Measurements from ENCODE around the gene MSI2.

The MSI2 gene

DNA sequence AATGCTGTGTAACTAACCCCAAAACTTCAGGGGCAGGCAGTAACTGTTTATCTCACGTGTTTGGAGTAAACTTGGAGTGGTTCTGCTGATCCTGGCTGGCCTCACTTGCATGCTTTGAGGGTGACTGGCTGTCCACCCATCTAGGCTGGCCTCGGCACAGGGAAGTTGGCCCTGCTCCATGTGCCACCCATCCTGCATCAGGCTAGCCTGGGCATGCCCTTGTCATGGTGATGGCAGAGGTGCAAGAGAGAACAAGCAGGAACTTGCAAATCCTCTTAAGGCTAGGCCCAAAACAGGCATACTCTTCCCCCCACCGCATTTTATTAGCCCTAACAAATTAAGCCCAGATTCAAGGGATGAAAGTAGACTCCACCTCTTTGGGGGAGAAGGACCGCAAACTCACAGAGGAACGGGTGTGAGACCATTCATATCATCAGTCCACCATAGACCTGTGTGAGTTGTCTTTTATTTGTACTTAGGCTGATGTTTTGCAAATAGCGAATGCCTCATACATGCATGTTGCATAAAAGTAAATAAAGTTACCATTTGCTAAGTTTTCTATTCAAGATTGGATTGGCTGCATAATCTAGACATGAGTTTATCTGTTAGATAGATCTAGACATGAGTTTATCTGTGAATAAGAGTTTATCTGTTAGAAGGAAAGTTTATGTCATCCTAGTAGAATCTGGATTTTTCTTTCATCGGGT is 267.8 kb downstream of the MSI2 start:
- no peak for DNase-seq (ENCODE audit: low read depth in 2 of 2)

DNA sequence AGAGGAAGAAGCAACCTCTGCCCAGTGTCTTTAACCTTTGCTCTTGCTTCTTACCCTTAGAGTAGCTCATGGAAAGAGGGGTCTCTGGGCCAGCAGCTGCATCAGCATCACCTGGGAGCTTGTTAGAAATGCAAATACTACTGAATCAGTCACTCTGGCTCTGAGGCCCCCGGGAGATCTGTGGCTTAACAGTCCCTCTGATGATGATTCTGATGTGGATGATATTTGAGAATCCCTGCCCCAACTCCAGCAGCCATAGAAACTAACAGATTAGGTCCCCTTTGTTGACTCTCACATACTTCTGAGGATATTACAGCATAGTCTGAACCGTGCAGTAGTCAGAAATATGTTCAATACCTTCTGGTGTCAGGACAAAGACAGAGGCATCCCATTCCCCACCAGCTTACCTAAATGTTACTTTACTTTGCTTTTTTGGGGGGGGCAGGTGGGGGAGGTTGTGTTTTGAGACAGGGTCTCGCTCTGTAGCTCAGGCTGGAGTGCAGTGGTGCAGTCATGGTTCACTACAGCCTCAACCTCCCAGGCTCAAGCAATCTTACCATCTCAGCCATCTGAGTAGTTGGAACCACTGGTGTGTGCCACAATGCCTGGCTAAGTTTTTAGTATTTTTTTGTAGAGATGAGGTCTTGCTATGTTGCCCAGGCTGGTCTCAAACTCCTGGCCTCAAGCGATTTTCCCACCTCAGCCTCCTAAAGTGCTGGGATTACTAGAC is 268.7 kb downstream of the MSI2 start:
- DNase-seq (ENCODE audit: low read depth in 2 of 2), result no peak

DNA sequence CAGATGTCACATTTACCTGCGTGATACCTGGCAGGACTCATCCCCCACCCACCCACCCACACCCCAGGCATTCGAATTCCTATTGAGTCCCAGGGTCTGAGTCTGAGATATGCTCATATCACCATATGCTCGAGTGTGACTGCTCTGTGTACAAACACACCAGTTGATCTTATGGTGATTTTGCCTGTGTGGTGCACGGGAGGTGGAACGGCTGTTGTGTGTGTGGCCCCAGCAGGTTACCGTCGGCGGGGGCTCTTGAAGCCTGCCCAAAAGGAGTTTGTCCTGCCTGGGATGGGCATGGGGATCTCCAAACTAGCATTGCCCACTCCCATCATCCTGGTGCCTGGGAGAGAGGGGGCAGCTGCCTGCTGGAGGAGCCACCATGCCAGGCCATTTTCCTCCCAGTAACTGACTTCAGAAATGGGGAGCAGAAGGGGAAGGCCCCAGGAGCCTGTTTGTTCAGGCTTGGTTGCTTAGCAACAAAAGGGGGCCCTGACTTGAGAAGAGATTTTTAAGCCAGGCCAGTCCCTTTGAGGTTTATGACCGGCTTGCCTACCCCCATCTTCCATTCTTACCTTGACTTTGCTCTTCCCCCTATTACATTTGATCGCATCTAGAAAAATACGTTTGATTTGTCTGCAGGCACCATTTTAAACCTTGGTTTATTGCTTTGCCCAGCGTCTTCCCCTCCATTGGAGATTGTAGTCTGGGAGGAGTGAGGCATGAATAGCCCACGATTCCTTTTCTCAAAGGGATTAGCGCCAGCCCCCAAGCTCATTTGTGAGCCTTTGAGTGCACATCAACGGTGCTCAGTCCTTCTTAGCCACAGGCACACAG is 271.1 kb downstream of the MSI2 start:
- DNase-seq (ENCODE audit: low read depth in 2 of 2), result no peak

DNA sequence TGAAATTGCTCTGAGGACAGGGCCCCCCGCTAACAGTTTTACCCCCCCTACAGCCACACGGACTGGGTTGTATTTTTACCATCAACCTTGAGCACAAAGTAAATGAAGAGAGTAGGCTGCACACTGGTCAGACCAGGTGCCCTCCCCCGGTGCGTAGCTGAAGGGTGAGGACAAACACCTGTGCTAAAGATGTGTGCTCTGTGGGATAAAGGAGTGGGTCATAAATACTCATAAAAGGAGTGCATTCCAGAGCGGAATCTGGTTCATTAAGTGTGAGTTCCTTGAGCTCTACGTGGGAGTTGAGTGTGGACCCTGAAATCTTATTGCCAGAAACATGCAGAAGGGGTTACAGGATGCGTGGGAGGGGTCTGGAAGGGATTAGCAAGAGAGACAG is 271.7 kb downstream of the MSI2 start:
- no peak for DNase-seq (ENCODE audit: low read depth in 2 of 2)

DNA sequence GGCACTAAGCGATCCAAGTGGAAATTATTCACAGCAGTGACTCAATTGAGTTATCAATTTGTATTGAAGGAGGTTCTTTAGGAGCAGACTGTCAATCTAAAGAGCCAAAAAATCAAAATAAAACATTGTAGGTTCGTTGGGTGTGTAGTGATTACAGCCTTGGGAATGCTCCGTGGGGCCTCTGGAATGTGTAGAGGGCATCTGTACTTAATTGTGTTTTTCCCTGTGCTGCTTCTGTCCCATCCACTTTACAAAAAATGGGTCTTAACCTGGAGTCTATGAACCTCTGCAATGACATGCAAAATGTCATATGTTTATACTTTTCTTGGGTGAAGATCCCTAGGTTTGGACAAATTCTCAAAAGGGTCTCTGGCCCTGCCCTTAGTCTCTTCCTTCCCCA is 273.7 kb downstream of the MSI2 start:
- DNase-seq (ENCODE audit: low read depth in 2 of 2), result no peak

DNA sequence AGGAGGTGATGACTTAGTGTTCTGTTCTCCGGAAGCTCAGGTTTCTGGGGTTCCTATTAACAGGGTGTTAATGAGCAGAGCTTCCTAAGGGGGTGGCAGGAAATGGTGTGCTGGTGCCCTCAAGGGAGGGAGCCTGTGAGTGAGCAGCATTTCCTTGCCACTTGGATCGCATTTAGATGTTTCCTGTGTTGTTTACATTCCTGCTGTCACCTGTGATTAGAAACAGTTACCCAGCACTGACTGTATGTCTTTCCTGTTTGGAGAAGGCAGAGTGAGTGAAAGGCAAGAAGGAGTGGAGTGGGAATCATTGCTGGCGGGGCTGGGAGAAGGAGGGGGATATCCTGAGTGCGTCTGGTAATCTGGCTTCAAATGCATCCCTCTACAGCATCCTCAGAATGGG is 274.2 kb downstream of the MSI2 start:
- DNase-seq (ENCODE audit: low read depth in 2 of 2), result no peak

DNA sequence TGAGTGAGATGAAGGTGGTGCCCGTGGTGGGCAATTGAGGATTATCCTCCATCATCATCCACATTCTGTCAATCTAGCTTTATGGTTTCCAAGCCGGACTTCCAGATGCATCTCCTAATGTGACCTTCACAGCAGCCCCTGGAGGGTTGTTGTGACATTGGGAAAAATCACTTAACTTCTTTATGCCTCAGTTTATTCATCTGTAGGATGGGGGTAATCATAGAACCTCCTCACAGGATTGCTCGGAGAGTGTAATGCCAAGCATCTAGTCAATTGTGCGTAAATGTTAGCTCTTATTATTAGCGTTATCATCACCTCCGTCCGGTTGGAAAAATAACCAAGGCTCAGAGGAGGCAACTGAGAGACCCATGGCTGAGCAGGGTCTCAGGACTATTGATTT is 274.8 kb downstream of the MSI2 start:
- DNase-seq (ENCODE audit: low read depth in 2 of 2), result no peak

DNA sequence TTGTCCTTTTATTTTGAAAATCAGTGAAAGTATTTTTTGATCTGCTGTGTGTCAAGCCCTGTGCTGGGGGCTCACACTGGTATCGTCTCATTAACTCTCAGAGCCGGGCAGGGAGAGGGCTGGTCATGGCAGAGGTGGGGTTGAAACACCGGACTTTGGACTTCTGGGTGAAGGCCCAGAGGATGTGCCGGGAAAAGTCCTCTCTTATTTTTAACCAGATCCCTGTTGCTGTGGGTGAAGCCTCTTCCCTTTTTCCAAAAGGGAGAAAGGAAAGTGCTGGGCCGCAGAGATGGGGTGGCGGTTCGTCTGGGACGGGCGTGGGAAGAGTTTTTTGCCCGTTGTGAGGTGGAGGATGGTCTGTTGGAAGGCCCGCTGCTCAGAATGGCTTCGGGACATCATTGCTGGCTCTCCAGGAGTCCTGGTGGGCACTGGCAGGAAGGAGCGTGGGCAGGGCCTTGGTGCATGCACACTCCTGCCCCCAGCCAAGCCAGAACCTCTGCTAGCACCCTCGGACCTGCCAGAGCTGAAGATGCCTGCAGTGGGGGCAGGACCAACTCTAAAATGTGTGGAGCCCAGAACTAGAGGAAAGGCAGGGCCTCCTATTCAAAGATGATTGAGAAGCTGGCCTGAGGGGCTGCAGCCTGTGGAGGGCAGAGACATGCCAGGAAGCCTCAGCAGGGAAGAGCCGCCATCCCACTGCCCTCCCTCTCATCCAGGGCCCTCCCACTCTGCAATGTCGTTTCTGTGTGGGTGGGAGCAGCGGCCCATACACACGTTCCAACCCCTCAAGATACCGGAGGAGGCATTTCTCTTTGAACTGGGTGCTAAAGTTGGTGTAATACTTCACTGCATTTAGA is 275.6 kb downstream of the MSI2 start:
- DNase-seq (ENCODE audit: low read depth in 2 of 2), result no peak

DNA sequence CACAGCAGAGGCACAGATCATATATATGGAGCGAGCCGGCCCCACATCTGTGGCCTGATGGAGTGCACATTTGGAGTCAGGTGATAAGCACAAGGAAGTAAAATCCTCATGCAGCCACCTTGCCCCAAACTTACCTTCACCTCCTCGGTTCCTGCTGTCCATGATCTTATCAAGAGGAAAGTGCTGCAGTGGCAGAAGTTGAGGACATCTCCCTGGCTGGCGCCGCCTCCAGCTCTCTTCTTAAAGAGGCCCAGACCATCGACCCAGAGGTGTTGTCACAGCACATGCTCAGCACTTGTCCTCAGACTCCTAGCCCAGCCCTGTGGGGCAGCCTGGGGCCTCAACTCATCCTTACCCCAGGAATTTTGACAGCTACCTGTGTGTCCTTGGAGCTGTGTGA is 276.2 kb downstream of the MSI2 start:
- DNase-seq (ENCODE audit: low read depth in 2 of 2), result no peak

DNA sequence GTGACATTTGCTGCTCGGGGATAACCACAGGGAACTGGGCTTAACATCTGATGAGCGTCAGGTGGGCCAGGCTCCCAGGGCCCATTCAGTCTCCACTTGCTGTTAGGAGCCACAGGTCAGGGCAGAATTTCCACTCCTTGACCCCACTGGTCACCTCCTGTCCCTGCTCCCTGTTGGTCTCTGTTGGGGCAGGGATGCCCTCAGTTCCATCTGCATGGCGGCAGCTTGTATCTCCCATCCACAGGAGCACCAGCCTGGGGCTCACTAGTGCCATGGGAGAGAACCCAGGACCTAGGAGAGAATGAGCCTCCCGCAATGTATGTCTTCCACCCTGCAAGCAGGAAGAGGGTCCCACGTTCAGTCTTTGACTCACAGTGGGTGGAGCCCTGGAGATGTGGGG is 276.6 kb downstream of the MSI2 start:
- no peak for DNase-seq (ENCODE audit: low read depth in 2 of 2)

DNA sequence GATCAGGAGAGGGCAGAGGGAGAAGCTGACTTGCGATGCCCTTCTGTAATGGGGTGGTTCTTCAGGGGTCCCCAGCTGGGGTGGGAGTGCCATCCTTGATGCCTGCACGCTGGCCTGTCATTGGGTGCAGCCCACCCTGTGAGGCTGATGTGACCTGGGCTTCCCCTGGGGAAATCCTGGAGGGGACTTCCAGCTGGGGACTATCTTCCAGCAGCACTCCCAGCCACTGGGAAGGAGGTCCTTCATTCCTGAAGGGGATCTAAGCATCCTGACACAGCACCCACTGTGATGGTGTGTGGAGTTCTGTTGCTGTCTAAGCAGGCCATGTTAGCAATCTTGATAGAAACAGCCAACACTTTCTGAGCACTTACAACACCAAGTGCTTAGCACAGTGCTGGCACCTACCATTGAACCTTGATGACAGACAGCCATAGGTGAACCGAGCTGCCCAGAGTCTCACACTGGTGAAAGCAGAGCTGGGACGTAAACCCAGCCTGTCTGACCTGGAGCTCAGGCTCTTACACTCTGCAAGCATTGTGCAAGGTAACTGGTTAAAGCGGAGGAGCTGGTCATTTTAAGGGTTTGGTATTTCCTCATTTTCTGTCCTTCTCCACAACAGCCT is 277.5 kb downstream of the MSI2 start:
- DNase-seq (ENCODE audit: low read depth in 2 of 2), result no peak

DNA sequence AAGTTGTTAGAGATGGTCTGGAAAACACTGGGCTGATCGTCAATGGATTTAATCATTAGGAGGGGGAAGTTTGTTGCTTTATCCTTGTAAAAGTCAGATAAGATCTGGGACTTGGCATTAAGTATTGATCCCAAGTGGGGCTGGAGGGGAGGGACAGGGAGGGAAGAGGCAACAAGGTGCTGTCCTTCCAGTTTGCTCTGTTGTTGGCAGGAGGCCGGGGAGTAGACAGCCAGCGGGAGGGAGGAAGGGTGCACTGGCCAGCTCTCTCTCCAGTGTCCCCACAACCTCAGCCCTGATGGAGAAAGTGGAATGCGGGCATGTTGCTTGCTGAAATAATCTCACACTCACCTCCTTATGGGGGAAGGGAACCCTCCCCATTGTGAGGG is 278.5 kb downstream of the MSI2 start:
- DNase-seq (ENCODE audit: low read depth in 2 of 2), result no peak

DNA sequence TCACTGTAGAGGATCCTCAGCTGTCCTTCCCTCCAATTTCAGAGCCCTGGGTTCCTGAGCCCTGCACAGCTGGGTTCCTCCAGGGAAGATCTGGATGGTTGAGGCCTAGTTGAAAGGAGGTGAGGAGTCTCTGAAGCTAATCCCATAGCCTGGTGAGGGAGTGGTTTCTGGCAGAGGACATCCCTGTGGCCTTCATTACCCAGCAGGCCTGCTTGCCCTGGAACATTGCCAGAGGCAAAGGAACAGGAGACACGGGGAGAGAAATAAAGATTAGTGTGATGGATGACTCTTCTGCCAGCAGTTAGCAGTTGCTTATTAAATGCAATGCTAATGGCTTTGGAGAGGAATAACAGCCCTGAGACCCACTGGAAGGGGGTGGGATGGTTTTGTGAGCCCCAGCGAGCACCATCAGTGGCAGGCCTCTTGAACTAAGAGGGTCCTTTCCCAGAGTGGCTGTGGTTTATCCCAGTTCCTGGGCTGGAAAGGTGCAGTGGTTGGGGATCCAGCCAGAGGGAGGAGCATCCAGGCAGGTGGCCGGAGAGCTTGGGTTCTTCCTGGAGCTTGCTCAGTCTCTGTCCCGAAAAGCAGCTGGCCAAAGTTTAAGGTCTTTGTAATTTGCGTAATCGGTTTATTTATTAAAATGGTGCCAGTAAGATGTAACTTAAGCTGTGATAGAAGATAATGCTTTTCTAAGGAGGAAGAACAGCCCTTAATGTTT is 279.1 kb downstream of the MSI2 start:
- DNase-seq (ENCODE audit: low read depth in 2 of 2), result no peak

DNA sequence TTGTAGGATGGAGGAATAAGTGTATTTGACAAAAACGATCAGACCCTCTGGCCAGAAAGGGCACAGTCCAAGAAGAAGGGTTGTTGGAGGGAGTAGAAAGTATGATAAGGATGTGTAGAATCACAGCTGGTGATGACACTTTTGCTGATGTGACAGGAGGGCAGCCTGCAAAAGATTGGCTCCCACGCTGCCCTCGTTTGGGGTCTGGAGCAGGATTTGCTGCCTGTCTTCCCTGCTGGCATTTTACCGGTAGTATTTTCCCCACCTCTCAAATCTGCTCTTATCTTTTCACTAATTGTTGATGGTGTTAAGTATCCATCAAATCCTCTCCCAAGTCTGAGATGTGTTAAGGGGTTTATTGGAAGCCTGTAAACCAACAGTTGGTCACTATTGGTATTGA is 280.0 kb downstream of the MSI2 start:
- DNase-seq (ENCODE audit: low read depth in 2 of 2), result no peak

DNA sequence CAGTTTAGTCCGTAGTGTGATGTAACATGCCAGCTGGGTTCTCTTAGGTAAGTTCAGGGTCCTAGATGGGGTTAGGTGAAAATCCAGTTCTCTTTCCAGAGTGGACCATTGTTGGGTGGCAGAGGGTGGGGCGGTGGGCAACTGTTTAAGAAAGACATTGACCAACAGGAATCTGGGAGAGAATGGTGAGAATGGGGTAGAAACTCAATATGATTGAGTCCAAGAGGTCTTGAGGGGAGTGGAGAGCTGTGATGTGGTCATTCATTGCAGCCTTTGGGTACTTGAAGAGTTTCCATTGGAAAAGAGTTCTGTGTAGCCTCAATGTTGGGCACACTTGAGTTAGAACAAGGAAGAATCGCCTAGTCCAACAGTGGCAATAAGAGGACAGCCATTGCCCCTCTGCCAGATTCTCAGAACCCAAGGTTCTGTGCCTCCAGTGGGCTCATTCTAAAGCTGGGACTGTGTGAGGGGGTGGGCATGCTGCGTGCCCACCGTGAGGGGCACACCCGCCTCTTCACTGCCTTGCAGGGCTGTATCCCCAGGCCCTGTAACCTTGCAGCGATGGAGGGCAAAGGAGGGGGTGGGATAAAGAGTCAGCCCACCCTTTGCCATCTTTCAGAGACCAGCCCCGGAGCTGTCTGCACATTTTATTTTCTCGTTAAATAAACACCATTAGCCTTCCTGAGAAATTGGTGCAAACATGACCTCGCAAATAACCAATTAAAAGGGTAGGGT is 280.6 kb downstream of the MSI2 start:
- DNase-seq (ENCODE audit: low read depth in 2 of 2), result no peak

DNA sequence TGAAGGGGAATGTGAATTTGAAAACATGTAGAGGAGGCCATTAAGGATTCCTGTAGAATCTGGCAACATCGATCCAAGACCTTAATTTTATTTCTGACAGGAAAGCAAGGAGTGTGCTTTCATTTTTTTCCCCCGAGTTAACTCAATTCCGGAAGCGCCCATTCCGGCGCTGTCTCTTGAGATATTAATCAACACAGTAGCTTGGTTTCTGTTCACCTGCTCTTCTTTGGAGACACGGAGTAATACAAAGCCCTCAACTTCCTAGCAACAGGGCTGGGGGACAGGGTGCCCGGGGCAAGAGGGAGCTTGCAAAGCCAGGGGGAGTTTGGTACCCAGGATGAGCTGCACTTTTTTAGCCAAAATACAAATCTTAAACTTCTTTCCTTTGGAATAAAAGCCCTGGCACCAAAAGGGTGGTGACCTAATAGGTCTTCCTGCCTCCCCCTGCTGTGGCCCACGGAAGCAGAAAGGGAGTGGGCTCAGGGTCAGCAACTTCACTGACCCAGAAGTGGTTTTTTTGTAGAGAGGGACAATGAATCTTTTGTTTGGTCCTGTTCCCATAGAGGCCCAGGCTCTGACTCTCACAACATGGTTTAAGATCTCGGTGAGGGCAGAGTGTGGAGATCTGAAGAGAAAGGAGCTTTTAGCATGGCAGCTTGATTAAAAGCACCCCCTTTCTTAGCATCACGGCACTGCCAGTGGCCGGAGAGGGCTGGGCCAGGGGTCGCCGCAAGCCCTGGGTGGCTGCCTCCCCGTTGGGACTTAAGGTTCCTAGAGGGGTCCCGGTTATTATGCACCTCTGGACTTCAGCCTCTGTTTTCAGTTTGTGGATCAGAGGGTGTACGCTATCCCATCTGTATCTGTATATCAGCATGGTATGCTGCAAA is 281.4 kb downstream of the MSI2 start:
- no peak for DNase-seq (ENCODE audit: low read depth in 2 of 2)

DNA sequence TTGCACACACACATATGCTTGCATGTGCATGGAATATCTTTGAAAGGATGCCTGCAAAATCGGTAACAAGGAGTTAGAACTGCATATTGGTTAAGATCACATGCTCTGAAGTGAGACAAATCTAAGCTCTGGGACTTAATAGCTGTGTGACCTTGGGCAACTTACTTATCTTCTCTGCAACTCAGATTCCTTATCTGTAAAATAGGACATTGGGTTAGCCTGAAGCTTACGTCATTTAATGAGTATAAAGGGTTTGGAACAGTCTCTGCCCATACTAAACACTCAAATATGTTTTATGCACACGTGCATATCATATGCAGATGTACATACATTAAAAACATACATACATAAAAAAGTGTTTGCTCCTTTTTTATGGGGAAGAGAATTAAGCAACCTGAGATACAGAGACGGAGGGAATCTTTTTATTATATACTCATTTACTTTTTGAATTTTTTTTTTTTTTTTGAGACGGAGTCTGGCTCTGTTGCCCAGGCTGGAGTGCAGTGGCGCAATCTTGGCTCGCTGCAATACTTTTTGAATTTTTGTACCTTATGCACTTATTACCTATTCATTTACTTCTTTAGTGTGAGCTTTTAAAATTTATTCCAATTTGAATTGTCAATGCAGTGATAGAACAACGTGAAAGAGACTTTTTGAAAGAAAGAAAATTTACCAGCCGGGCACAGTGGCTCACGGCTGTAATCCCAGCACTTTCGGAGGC is 282.6 kb downstream of the MSI2 start:
- no peak for DNase-seq (ENCODE audit: low read depth in 2 of 2)

DNA sequence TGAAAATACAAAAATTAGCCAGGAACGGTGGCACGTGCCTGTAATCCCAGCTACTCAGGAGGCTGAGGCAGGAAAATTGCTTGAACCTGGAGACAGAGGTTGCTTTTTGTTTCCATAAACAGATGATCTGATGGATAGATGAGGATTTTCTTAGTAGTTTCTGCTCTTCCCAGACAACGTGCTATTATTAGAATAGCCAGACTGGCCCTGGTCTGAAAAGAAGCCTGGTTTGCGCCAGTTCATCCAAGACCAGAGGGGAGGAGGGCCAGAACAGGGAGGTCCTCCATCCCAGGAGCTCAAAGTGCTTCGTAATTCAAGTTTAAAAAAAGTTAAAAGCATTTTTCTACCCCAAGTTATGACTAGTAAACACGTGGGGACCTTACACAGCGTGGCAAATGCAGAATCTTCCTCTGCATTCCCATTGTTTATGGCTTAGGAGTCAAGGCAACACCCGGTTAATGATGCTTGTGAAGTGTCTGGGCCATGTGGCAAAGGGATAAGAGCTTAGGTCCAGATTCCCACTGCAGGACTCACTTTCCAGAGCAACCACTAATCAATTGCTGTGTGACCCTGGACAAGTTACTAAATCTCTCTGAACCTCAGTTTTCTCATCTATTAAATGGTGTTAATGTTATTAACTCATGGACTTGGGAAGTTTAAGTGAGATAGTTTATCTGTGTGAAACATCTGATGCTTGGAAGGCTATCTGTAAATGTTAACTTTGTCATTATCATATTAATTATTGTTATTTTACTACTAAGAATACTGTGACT is 283.4 kb downstream of the MSI2 start:
- DNase-seq (ENCODE audit: low read depth in 2 of 2), result no peak

Measured in stimulated activated CD8-positive, alpha-beta memory T cell treated with anti-CD3 and anti-CD28 coated beads, Interleukin-7, amount 100 ng/mL, for 4 hours (primary cell).